RWPE2 (cell line): ENCODE results near the gene EN2.
A peak's percentile ranks its signal among the peaks of the same experiment; 100 is the strongest.

Experiments
- ATAC-seq: fragments of 200-7000 bp; cut with Tn5 transposase; 3 replicates; pipeline ENCODE4 v1.9.1; 2021; ENCODE audit warnings: low read depth
- DNase-seq: peaks from one replicate; pipeline ENCODE4 v3.0.0-alpha.2; 2020; ENCODE audit warnings: low spot score
- H3K27ac ChIP-seq: fragments of 450-650 bp; 2 replicates; pipeline ENCODE4 v1.5.1; 2017; ENCODE audit warnings: mild to moderate bottlenecking; ENCODE audit not compliant: poor library complexity, severe bottlenecking
- H3K27me3 ChIP-seq: fragments of 250-450 bp; sonication (Bioruptor Pico); 2 replicates; pipeline ENCODE4 v1.5.1; 2021; ENCODE audit warnings: mild to moderate bottlenecking, moderate library complexity; ENCODE audit not compliant: insufficient read depth, poor library complexity, severe bottlenecking
- H3K36me3 ChIP-seq: fragments of 250-450 bp; sonication (Bioruptor Pico); 2 replicates; pipeline ENCODE4 v1.5.1; 2020; ENCODE audit warnings: low read depth, mild to moderate bottlenecking, moderate library complexity
- H3K4me1 ChIP-seq: fragments of 250-450 bp; sonication (Bioruptor Pico); 2 replicates; pipeline ENCODE4 v1.5.1; 2021; ENCODE audit warnings: mild to moderate bottlenecking, moderate library complexity; ENCODE audit not compliant: insufficient read depth, poor library complexity, severe bottlenecking
- H3K4me3 ChIP-seq: fragments of 250-450 bp; sonication (Bioruptor Pico); 2 replicates; pipeline ENCODE4 v1.5.1; 2021; ENCODE audit warnings: mild to moderate bottlenecking, moderate library complexity; ENCODE audit not compliant: severe bottlenecking
- H3K9me3 ChIP-seq: fragments of 250-450 bp; sonication (Bioruptor Pico); 2 replicates; pipeline ENCODE4 v1.5.1; 2021; ENCODE audit warnings: mild to moderate bottlenecking, moderate library complexity; ENCODE audit not compliant: severe bottlenecking
- TF ChIP-seq, protein P1 (sequence below): fragments of 450-650 bp; IDR thresholded peaks from one replicate; pipeline ENCODE4 v1.5.1; 2017; ENCODE audit warnings: mild to moderate bottlenecking, moderate library complexity; ENCODE audit not compliant: poor library complexity, severe bottlenecking

Gene EN2

DNA sequence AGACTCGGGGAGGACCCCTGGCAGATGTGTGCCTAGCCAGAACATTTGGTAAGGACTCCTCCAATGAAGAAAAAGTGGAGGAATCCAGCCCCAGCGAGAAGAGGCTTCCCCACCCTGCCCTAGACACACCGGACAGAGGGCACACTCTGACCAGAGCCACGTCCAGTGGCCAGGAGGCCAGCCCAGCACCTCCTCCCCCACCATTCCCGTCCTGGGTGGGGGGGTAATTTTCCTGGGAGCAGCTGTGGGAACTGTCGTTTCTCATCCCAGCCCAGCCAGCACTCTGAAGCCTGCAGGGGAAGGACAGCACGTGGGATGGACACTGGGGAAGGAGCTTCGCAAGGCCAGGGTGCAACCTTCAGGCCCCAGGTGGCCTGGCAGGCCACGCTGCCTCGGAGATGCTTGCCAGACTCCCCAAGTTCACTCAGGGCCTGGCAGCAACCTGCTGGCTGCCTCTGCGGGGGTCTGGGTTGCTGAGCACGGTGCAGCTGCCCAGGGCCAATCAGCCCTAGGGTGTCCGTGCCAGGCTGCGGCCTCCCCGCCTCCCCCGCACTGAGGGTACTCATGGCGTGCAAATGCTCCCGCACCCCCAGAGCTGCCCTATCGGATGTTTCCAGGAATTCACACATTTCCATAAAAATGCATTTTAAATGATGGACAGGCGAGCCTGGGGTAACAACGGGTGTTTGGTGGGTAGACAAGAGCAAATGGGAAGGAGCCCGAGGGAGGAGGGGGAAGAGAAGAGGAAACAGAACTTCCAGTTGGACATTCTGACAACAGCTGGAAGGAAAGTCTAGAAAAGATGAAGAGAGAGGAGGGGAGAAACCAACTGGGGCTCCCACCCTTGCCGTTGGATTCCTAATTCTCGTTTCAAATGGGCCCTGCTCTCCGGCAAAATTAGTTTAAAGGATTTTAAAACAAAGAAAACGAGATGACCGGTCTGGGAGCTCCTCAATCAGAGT, 1.9 kb upstream of the EN2 start:
- Histone ChIP-seq H3K27me3 (peaks cover 95% of the 10 kb centered on the region), H3K36me3 (no peaks in the 10 kb centered on the region), H3K9me3 (no peaks in the 10 kb centered on the region), H3K4me3 (no peak overlapping the region), H3K27ac (no peak overlapping the region), H3K4me1 (no peaks in the 10 kb centered on the region)
- peak; percentile 33 for DNase-seq
- ATAC-seq = no peak
- TF ChIP-seq, protein P1, sequence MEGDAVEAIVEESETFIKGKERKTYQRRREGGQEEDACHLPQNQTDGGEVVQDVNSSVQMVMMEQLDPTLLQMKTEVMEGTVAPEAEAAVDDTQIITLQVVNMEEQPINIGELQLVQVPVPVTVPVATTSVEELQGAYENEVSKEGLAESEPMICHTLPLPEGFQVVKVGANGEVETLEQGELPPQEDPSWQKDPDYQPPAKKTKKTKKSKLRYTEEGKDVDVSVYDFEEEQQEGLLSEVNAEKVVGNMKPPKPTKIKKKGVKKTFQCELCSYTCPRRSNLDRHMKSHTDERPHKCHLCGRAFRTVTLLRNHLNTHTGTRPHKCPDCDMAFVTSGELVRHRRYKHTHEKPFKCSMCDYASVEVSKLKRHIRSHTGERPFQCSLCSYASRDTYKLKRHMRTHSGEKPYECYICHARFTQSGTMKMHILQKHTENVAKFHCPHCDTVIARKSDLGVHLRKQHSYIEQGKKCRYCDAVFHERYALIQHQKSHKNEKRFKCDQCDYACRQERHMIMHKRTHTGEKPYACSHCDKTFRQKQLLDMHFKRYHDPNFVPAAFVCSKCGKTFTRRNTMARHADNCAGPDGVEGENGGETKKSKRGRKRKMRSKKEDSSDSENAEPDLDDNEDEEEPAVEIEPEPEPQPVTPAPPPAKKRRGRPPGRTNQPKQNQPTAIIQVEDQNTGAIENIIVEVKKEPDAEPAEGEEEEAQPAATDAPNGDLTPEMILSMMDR = no peak

DNA sequence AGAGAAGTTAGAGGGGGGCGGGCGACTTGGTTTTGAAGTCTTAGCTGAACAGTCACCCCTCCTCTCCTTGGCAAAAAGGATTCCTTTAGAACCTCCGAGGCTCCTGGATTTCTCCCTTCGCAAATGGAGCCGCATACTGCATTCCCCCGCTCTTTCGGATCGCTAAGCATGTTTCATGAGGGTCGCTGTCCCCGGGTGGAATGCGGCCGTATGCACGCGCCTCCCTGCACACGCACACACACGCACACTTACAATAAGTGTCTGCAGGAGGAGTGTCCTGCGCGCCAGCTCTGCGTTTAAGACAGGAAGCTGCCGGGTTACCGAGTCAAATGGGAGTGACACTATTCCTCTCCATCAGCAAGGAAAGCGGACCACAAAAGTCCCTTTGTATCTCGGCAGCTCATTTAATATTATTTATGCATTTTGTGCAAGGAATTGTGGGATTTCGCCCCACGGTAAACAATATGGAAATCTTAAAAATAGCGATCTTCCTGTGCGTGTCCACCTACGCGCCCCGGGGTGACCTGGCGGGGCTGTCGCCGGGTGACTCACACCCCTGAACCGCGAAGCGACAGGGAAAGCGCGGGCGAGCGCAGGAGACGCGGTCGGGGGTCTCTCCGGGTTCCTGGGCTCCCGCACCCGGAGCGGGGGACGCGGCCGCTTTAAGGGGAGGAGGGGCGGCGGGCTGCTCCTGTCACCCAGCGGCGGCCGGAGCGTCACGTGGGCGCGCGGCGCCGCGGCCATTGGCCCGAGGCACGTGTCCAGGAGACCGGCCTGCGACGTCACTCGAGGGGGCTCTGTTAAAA, 988 bp upstream of the EN2 start:
- Histone ChIP-seq H3K4me3 (peak overlapping the region; percentile 21), H3K27me3 (peaks cover 95% of the 10 kb centered on the region), H3K27ac (no peak overlapping the region), H3K36me3 (no peaks in the 10 kb centered on the region), H3K9me3 (no peaks in the 10 kb centered on the region), H3K4me1 (no peaks in the 10 kb centered on the region)
- TF ChIP-seq, protein P1 = no peak
- DNase-seq (peak; percentile 43), ATAC-seq (peak; percentile 54)

DNA sequence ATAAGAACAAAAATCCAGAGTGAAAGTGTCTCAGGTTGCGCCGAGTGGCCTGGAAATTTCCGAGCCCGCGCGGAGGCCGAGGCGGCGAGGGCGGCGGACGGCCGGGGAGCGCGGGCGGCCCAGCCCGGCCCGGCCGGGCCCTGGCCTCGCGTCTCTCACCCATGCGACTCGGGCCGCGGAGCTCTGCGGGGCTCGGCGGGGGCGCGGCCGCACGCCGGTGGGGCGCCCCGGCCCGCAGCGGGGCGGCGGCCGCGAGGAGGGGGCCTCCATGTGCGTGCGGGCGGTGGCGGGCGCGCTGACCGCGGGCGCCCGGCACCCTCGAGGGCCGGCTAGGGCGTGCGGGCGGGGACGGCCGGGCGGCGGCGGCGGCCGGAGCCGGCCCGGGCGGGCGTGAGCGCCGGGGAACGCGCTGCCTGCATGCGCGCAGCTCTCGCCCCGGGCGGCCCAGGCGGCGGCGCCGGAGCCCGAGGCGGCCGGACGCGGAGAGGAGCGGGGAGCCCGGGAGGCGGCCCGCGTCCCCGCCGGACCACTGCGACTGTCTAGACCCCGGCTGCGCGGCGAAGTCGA, 302 bp upstream of the EN2 start:
- ATAC-seq = no peak
- Histone ChIP-seq H3K9me3 (no peaks in the 10 kb centered on the region), H3K27ac (no peak overlapping the region), H3K4me1 (no peaks in the 10 kb centered on the region), H3K4me3 (peak overlapping the region; percentile 21), H3K27me3 (peaks cover 95% of the 10 kb centered on the region), H3K36me3 (no peaks in the 10 kb centered on the region)
- DNase-seq = no peak
- TF ChIP-seq, protein P1 = no peak

DNA sequence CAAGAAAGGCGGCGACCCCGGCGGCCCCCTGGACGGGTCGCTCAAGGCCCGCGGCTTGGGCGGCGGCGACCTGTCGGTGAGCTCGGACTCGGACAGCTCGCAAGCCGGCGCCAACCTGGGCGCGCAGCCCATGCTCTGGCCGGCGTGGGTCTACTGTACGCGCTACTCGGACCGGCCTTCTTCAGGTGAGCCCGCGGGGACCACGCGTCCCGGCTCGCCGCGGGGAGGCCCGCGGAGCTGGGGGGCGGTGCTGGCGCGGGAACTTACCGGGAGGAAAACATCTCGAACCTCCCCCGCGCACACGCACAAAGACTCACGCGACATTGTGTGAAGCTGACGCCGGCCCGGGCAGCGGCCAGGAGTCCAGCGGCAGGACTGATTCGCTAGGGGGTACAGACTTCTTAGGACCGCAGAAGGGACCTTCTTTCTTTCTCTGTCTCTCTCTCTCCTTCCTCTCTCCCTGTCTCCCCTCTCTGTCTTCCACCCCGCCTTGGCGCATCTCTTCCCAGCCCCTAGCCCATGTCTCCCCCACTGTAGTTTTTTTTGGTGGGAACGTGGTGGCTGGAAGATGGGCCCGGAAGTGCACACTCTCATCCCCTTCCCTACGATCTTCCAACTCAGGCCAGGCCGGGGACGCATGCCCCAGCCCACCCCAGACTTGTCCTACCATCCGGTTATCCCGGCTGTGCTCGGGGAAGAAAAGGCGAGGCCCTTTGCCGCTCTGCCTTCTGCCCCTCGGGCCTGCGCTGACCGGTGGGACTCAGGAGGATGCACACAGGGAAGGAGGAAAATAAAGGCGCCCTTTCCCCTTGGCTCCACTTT, 1.2 kb downstream of the EN2 start:
- Histone ChIP-seq H3K27me3 (peaks cover 95% of the 10 kb centered on the region), H3K36me3 (no peaks in the 10 kb centered on the region), H3K4me3 (no peak overlapping the region), H3K27ac (no peak overlapping the region), H3K9me3 (no peaks in the 10 kb centered on the region), H3K4me1 (no peaks in the 10 kb centered on the region)
- TF ChIP-seq, protein P1 = no peak
- DNase-seq (peak; percentile 35), ATAC-seq (no peak)
